ENCODE data around the gene OPRPN.

DNA sequence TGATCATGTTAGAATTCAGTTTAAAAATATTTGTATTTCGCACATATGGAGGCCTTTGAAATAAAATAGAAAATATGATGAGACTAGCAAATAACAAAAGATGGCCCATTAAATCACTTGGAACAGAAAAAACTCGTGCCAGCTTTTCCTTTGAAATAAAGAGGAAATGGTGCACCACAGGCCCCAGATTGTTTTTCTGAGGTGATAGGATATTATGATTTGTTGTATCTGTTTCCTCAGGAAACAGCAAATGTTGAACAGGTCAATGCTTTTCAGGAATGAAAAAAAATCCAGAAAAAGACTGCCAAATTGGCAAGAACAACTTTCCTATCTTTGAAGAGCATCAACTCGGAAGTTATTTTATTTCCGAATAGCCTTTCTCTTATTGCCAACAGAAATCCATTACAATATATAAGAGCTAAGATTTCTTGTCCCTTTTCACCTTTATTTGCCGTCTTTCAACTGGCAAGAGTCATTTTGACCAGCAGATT is 15.0 kb upstream of the OPRPN start, which contains the start of gene SMR3B:
- TF ChIP-seq, protein P1, sequence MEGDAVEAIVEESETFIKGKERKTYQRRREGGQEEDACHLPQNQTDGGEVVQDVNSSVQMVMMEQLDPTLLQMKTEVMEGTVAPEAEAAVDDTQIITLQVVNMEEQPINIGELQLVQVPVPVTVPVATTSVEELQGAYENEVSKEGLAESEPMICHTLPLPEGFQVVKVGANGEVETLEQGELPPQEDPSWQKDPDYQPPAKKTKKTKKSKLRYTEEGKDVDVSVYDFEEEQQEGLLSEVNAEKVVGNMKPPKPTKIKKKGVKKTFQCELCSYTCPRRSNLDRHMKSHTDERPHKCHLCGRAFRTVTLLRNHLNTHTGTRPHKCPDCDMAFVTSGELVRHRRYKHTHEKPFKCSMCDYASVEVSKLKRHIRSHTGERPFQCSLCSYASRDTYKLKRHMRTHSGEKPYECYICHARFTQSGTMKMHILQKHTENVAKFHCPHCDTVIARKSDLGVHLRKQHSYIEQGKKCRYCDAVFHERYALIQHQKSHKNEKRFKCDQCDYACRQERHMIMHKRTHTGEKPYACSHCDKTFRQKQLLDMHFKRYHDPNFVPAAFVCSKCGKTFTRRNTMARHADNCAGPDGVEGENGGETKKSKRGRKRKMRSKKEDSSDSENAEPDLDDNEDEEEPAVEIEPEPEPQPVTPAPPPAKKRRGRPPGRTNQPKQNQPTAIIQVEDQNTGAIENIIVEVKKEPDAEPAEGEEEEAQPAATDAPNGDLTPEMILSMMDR (conservative IDR thresholded peaks at IDR 0.05 in 1 of 2, IDR thresholded peaks at IDR 0.05 in 1 of 2; ENCODE audit: low read depth in 1 of 2, low read length in 2 of 2) = no peak
- TF ChIP-seq EZH2 (IDR thresholded peaks at IDR 0.05; ENCODE audit: low read length, missing control alignments) = no peak
